ENCODE measurements around the gene ZNF497.

DNA sequence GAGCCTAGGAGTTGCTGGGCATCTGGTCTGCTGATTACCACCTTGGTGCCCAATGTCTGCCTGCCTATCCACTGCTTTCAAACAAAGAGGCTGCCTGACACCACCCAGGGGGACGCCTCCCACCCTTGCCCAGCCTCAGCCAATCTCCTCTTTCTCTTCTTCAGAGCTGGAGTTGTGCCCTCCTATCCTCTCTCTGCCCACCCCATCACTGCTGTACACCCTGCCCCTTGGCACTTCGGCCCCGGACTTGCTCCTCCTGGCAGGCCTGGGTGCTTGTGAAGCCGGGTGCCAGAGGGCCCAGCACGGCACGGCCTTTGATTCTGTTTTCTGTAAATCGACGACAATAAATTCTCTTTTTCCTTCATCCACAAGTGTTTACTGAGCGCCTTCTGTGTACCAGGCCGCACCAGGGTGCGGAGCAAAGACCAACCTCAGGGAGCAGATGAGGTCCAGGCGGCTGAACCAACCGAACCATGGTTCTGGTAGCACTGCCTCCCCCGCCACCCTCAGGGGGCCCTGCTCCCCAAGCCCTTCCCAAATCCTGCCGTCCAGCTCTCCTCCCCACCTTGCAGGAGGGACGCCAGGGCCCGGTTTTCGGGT is 37.9 kb upstream of the ZNF497 start:
- TF ChIP-seq, protein P1, sequence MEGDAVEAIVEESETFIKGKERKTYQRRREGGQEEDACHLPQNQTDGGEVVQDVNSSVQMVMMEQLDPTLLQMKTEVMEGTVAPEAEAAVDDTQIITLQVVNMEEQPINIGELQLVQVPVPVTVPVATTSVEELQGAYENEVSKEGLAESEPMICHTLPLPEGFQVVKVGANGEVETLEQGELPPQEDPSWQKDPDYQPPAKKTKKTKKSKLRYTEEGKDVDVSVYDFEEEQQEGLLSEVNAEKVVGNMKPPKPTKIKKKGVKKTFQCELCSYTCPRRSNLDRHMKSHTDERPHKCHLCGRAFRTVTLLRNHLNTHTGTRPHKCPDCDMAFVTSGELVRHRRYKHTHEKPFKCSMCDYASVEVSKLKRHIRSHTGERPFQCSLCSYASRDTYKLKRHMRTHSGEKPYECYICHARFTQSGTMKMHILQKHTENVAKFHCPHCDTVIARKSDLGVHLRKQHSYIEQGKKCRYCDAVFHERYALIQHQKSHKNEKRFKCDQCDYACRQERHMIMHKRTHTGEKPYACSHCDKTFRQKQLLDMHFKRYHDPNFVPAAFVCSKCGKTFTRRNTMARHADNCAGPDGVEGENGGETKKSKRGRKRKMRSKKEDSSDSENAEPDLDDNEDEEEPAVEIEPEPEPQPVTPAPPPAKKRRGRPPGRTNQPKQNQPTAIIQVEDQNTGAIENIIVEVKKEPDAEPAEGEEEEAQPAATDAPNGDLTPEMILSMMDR (conservative IDR thresholded peaks at IDR 0.05; ENCODE audit: low read depth, low read length), result no peak
- no peak for TF ChIP-seq EZH2 (IDR thresholded peaks at IDR 0.05; ENCODE audit: borderline replicate concordance, low read depth, low read length, poor library complexity, severe bottlenecking)
